Stimulated activated CD4-positive, alpha-beta T cell treated with anti-CD3 and anti-CD28 coated beads, Interleukin-2, amount 100 ng/mL, for 4 hours (primary cell): ENCODE data around the gene UBE2Z.

ENCODE experiments used
- DNase-seq: peaks from one replicate; pipeline ENCODE4 v3.0.0-alpha.2; 2020; ENCODE audit warnings: low read depth

Gene UBE2Z

GRCh38 chr17:48960834-48961515 lies 52.8 kb downstream of the UBE2Z start:
- no peak for DNase-seq

- DNase-seq, result no peak
Observed at GRCh38 chr17:48961516-48962233, 53.5 kb downstream of the UBE2Z start.

GRCh38 chr17:48970224-48970623 lies 62.0 kb downstream of the UBE2Z start:
- DNase-seq, result no peak

- no peak for DNase-seq
Observed at GRCh38 chr17:48970865-48971687, 62.9 kb downstream of the UBE2Z start.

GRCh38 chr17:48972749-48973097 lies 64.5 kb downstream of the UBE2Z start:
- no peak for DNase-seq

GRCh38 chr17:48973806-48974205 lies 65.6 kb downstream of the UBE2Z start:
- no peak for DNase-seq
